T follicular helper cell (primary cell): Measurements from ENCODE around the gene MAS1L.

Experiments
- DNase-seq: peaks from one replicate; pipeline ENCODE4 v3.0.0-alpha.2; 2020; ENCODE audit warnings: low read depth
- total RNA-seq, 2 experiments: gene quantifications; one replicate each; lab custom pipeline; 2026; lab: John Stamatoyannopoulos, UW

MAS1L gene, protein sequence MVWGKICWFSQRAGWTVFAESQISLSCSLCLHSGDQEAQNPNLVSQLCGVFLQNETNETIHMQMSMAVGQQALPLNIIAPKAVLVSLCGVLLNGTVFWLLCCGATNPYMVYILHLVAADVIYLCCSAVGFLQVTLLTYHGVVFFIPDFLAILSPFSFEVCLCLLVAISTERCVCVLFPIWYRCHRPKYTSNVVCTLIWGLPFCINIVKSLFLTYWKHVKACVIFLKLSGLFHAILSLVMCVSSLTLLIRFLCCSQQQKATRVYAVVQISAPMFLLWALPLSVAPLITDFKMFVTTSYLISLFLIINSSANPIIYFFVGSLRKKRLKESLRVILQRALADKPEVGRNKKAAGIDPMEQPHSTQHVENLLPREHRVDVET
- 0 reads per million in 2 experiments for total RNA-seq

DNA sequence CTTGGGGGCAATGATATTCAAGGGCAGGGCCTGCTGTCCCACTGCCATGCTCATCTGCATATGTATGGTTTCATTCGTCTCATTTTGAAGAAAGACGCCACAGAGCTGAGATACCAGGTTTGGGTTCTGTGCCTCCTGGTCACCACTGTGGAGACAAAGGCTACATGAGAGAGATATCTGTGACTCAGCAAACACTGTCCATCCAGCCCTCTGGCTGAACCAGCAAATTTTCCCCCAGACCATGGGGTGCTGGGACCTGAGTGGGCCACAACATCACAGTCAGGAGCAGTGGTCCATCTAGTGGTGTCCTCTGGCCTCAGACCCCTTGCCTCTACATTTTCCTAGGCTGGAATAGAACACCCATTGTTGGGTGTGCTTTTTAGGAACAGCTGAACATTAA, at the start of gene MAS1L:
MAS1L (minus strand) TSS at position 297 of the 400 bp plus-strand sequence; CDS start at position 243, 54 bp downstream.
- no peak for DNase-seq

DNA sequence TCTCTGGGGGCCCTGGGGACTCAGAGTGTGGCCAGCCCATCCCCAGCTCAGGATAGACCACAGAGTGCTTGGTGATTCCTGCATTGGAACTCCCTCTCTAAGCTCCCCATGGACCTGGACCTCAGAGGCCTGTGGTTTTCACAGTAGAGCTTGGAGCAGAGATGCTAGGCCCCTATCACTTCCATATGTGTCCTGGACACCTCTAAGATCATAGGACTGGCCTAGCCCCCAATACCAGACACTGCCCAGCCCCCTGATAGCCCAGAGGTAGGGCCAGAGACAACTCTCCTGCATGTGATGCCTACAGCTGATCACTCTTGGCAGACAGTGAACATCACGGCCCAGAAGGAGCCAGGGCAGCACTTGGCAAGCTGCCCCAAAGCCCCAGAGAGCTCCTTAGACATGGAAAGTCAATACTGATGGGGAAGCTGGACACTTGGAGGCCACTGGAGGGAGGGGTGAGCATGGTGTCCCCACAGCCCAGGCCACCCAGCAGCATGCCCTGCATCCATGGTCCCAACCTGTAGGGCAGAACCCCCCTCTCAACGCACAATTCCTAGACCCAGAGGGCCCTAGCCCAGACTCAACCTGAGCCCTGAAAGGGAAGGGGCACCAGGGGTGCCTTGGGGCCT, 44.7 kb upstream of the MAS1L start:
- no peak for DNase-seq

DNA sequence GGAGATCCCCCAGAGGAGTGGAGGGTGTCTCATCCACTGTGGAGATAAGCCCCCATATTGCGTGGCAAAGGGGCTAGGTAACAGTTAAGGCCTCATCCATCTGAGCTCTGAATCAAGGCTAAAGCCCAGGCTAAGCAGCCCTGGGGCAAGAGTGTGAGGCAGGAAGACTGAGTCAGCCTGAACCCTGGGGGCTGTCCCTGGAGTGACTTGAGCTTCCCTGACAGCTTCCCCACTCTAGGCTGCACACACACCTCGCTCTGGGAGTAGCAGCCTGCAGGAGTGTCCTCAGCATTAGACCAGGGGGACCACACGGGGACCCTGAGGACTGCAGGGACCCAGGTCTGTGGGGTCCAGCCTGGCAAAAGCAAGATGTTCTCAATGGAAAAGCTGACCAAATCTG, 43.9 kb upstream of the MAS1L start:
- no peak for DNase-seq

DNA sequence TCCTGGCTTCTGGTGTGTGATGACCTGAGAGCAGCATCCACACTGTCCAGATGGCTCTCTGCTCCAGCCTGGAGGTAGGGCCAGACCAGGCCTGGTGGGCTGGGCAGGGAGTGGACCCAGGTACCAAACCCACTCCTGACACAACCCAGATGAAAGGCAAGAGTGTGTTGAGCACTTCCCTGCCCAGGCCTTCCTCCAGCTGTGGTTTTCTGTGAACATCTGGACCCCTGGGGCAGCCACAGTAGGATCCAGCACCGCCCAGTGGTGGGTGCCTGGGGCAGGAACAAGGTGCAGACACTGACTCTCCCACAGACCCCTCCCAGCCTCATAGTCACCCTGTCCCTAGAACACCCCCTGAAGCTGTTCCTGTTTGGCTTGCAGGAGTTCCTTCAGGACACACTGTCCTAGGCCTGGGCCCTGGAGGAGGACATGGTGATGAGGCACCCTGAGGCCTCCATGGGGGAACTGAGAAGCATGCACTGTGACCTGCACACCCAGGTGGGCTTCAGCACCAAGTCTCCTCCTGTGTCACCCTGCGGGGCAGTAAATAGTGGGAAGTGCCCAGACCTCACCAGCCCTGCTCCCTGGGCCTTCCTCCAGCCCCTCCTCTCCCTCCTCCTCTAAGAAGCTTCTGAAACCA, 43.0 kb upstream of the MAS1L start:
- no peak for DNase-seq

DNA sequence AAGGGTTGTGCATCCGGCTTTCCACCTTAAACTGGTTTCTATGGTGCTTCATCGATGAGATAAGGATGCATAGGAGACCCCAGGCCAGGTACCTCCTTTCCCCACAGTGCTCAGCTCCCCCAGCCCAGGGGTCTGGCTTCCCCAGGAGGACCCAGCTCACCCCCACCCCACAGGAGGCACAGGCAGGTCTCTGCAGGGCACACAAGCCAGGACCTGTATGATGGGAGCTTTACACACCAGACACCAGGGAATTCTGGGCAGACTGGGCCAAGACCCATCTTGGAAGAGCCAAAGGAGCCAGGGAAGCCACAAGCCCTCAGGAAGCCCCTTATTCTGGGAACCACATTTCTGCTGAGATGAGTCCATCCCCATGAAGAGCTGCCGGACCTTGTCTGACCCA, 42.2 kb upstream of the MAS1L start:
- no peak for DNase-seq

DNA sequence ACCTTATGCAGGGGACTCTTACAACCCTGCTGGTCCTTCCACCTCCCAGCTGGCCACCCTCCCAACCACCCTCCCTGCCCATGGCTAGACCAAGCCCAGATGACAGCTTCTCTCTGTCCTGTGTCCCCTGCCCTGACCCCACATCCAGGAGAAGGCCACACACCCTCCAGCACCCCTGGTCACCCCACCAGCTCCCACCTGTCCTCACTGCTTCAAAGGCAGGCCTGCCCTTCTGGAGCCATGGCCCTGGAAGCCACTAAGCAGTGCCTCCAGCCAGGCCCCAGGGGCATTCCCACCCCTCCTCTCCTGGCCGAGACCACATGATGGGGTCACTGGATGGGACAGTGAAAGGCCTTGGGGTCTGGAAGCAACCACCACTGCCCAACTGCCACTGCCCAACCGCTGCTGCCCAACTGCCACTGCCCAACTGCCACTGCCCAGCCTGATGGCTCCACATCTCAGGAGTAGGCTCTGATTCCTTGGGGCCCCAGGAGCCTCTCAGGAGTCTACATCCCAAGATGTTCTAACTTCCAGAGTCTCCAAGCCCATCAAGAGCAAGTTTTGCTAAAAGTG, 41.3 kb upstream of the MAS1L start:
- no peak for DNase-seq

DNA sequence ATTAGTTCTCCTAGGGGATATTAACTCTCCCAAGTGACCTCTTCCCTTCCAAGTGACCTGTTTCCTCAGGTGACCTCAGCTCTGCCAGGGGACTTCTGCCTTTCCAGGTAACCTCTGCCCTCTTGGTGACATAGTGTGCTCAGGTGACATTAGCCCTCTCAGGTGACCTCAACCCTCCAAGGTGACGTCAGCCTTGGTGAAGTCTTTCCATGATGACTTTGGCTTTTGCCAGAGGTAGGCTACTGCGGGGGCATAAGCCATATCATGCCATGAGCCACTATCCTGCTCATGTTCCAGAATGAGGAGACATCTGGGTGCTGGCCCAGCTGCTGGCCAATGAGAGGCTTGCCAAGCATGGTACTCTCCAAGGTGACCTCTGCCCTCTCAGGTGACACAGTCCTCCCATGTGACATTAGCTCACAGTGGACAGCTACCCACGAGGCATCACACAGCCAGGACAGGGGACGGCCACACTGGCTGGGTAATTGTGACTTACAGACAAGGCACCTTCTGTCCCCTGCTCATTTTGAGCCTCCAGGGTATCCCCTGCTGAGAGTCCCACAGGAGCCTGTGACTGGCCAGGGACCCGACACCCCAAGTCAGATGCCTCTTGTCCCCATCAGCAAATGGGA, 40.7 kb upstream of the MAS1L start:
- no peak for DNase-seq

DNA sequence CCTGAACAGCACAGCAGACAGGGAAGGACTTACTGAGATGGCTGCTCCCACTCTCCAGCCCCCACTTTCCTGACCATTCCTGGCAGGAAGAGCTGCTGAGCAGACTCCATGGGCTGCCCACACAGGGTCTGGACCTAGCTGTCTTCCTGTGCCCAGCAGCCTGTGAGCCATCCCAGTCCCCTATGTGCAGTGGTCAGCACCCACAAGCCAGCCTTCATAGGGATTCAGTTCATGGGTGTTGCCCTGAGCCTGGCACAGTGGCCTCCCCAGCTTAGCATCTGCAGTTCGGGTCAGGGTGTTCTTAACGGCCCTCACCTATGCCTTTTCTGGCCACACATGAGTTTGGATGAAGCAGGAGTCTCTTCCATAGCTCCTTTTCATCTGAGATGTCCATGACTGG, 39.8 kb upstream of the MAS1L start:
- DNase-seq = no peak

DNA sequence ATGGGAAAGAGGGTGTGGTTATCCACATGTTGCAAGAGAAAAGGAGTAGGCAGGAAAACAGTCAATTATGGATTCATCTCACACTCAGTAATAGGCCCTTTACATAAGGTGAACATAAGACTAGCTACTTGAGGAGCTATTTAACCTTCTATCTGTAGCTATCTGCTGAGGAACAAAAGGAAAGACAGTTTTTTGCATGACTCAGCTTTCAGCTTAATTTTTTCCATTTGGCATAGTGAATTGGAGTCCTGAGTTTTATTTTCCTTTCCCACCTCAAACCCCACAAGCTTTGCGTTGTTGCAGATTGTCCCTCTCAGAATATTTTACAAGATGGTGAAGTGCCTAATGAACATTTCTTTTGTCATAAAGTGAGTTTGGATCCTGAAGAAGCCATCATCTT, 39.4 kb upstream of the MAS1L start:
- DNase-seq = no peak

DNA sequence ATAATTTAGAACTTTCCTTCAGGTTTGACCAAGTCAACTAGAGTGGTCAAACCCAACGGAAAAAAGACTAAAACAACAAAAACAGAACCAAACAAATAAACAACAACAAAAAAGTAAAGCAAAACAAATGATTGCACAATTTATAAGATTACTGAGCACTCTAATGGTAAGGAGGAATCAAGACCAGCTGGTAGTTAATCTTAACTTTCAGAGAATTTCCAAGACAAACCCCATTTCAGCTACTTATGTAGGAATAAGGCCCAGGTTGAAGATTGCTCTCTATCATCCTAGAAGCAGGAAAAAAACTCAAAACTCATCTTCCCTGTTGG, 37.5 kb upstream of the MAS1L start:
- DNase-seq = no peak

DNA sequence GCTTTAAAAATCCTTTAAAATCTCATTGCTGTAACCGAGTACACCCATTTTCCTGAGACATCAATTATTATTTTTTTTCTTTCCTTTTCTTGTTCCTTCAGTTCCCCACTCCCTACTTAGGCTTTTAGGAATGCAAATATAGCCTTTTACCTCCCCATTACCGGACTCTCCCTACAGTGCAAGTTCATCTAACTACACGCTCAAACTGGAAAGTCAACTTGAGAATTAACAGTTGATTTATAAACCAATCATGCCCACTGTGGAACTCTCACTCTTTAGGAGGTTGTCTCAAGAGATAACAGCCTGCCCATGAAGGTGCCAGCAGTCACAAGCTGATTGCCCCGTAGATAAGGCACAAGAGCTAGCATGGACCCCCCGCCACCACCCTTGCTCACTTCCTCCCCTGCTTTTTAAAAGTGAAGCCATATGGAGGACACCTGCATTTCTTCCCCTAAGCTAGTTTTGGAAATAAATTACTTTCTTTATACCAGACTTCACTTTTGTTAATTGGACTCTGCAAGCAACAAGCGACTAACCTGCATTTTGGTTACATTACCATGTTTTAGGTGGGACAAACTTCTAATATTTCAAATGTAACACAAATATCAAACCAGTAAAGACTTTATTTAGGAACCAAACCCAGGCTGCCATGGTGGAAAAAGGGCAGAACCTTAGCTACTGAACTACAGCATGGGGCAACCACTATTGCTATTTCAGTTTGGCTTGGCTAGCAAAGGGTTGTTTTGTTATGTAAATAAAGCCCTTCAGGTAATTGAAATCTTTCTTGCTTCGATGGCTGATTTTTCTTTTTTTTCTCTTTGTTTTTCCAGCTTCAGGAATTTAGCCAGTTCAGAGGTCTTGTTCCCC, 36.9 kb upstream of the MAS1L start:
- no peak for DNase-seq

DNA sequence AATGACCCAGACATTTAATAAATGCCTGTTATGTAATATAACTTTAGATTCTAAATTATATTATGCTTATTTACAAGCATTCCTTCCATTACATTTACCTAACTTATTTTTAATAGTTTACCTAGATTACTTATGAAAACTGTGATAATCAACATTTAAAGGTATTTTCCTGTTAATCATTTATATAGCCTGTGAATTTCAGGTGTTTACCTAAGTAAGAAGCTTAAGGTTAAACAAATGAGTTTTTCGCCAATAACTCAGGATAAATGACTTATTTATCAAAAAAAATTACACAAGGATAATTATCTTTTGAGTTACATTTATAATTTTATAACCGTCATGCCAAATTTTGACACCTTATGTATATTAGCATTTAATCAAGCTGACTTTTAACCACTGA, 36.3 kb upstream of the MAS1L start:
- no peak for DNase-seq

DNA sequence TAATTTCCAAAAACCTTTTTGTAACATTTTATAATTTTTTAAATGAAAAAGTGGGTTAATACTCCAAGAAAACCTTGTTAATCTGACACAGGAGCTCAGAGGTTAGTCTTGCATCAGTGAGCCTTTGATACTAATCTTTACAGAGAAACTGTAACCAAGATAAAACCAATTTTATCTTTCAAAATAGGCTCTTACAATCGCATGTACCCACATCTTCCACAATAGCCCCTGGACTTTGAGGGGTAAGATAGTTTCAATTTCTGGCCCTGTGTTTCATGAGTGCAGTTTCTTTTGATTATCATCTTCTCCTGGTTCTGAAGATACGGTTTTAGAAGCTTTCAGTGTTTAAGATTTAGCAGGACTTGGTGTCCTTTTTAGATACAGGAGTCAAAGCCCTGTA, 34.5 kb upstream of the MAS1L start:
- no peak for DNase-seq

DNA sequence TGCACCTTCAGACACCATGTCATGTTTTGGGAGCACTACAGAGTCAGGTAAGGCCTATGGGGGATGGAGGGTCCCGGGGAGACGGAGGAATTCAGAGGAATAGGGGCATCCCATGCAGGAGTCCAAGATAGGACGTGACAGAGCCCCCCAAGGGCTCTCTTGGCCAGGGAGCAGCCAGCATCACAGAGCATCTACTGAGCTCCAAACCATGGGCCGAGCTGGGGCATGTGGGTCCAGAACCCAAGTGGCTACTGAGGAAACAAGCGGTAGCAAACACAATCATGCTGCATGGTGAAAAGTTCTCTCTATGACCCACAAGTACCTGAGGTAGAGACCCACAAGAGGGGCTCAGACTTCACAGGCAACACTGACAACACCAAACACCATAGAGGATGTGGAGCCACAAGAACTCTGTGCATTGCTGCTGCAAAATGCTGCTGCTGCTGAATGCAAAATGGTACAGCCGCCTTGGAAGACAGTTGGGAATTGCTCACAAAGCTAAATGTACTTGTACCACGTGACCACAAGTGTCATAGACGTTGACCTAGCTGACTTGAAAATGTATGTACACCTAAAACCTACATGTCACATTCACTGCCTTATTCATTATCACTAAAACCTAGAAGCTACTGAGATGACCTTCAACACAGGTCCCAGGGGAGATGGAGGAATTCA, 33.4 kb upstream of the MAS1L start:
- DNase-seq = no peak

DNA sequence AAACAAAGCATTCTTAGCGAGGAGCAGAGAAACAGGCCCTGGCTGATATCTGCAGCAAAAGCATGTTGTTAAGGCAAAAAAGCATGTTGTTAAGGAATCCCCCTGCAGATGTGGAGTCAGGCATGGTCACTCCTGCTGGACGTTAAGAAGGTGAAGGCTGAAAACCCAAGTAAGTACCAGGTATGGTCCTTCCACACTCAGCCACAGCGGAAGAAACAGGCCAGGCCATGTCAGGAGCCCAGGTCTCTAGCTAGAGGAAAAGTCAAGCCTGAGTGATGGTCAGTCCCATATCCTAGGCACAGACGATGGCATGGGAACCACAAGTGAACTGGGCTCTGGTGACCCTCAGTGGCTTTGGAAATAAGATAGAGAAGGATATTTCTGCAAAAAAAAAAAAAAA, 32.5 kb upstream of the MAS1L start:
- DNase-seq = no peak

DNA sequence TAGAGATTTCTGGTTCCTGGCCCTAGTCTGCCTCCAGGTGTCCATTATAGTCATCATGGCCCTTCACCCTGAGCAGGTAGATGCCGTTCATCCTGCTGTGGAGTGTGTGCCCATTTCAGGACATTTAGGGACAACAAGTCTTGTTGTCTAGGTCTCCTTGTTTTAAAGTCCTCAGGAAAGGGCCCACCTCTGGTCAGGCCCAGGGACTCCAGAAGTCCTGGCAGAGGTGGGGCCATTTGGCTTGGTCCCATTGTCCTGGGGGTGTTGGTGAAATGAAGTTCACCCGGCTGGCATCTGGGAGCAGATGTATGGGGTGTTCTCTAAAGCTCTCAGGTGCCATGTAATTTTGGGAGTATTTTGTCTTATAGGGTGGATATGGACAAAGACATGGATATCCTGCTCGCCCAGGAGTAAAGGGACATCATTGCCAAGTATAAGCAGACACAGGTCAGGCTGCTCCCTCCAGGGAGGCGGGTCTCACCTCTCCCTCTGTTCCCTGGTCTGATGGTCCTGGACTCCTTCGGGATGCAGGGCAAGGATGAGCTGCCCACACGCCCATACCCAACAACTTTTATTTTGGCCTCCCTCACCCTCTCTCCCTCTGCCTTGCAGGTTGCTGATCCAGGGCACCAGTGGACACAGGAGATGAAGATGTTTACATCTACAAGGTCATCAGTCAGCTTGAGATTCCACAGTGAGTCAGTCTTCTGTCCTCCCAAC, 31.7 kb upstream of the MAS1L start:
- no peak for DNase-seq

DNA sequence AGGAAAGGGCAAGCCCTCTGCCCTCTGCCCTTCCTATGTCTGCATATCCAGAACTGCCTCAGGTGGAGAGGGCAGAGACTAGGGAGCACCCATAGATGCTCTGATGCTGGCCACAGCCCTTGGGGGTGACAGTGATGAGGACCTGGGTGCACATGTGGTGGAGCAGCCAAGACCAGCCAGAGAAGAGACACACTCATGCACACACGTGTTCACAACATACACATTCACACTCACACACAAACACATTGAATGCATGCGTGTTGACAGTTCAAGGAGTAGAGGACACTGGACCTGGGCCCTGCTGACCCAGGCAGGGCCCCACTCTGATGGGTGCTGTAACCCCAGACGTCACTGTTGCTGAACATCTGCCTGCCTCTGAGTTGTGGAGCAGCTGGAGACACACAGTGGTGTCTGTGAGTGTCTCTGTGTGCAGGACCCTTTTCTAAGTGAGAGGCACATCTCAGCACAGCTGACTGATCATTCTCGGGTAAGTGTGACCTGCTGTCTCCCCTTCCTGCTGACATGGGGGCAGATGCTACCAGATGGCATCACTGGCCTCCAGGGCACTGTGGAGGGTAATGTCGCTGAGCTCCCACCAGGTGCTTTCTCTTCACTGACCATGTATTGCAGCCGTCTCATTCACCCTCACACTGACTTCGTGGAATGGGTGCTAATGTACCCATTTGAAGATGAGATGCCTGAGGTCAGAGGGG, 30.1 kb upstream of the MAS1L start:
- DNase-seq = no peak

DNA sequence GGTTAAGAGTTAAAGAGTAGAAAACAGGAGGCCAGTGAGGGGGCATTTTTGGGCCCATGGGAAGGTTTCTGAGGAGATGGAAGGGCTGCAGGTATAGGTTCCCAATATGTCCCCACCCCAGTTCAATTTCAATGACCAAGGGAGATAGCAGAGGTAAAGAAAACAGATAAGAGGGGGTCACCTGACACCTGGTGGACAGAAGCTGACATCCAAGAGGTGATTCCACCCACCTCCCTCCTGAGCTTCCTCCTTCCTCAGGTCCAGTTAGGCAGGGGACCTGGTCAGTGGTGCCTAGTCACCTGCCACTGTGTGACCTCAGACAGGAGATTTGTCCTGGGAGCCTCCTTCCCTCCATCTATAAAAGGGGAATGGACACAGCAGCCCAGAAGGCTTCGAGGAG, 29.5 kb upstream of the MAS1L start:
- DNase-seq = no peak

DNA sequence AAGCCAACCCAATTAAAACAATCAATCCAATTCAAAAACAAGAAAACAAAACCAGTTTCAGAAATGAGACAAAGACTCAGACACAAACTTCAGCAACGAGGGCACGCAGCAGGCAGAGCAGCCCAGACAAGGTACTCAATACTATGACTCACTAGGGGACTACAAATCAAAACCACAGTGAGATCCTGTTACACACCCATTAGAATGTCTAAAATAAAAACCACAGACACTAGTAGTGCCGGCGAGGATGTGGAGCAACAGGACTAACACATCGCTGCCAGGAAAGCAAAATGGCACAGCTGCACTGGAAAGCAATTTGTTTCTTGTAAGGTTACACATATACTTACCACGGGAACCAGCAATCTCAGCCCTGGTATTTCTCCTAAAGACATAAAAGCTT, 28.4 kb upstream of the MAS1L start:
- no peak for DNase-seq
